Heart right ventricle (tissue), 16 donors: Measurements from ENCODE around the gene STARD3NL. TPM values are rescaled to one million over a fixed set of nuclear protein-coding genes. Genes with fewer than 3 reads are reported as not detected.

Source experiments
- ATAC-seq, 8 donors: fragments of 200-7000 bp; cut with Tn5 transposase; one replicate each; pipeline ENCODE4 v1.9.1; 2020; ENCODE audit warnings: mild to moderate bottlenecking in 8 of 8, moderate library complexity in 8 of 8, moderate number of reproducible peaks in 1 of 8
- DNase-seq, 2 donors: peaks; one replicate each; pipeline ENCODE4 v3.0.0-alpha.2; 2020
- H3K27ac ChIP-seq, 10 donors: fragments of 200-600 bp; sonication (generic) in 2 of 10; one replicate each; pipeline versions ENCODE4 v1.5.0 to v1.8.0; 2020 to 2022; ENCODE audit warnings: mild to moderate bottlenecking in 3 of 10
- H3K27me3 ChIP-seq, 7 donors: fragments of 200-600 bp; one replicate each; pipeline ENCODE4 v1.8.0; 2021 to 2022; ENCODE audit warnings: mild to moderate bottlenecking in 2 of 7
- H3K36me3 ChIP-seq, 9 donors: fragments of 200-600 bp; sonication (generic) in 1 of 9; one replicate each; pipeline versions ENCODE4 v1.5.0 to v1.8.0; 2020 to 2022; ENCODE audit warnings: mild to moderate bottlenecking in 2 of 9
- H3K4me1 ChIP-seq, 9 donors: fragments of 200-600 bp; sonication (generic) in 1 of 9; one replicate each; pipeline versions ENCODE4 v1.5.0 to v1.8.0; 2020 to 2022; ENCODE audit warnings: mild to moderate bottlenecking in 4 of 9
- H3K4me3 ChIP-seq, 10 donors: fragments of 200-600 bp; sonication (generic) in 2 of 10; one replicate each; pipeline versions ENCODE4 v1.5.0 to v1.8.0; 2020 to 2022; ENCODE audit warnings: mild to moderate bottlenecking in 7 of 10, moderate library complexity in 2 of 10
- H3K9me3 ChIP-seq, 11 donors: fragments of 200-600 bp in 10 of 11; sonication (generic) in 2 of 11; one replicate each; pipeline versions ENCODE4 v1.5.0 to v1.8.0; 2013 to 2022; ENCODE audit warnings: mild to moderate bottlenecking in 2 of 11, control low read depth in 1 of 11, moderate library complexity in 1 of 11
- CTCF ChIP-seq, 9 donors: fragments of 200-600 bp; sonication (generic) in 2 of 9; IDR thresholded peaks; one replicate each; pipeline versions ENCODE4 v1.5.0 to v1.8.0; 2021 to 2022; ENCODE audit warnings: antibody characterized with exemption in 9 of 9, mild to moderate bottlenecking in 5 of 9, moderate library complexity in 1 of 9
- WGBS, 2 donors: extraction: QIAGEN DNeasy Blood & Tissue Kit; methylation state at CpG; one replicate each; pipeline ENCODE4 v1.1.7; 2013; ENCODE audit warnings: inconsistent platforms in 1 of 2; 5-methylcytosine and 5-hydroxymethylcytosine counted together
- intact Hi-C, 10 donors: fragments of 100-400 bp; cut with DNase I; formaldehyde crosslinking; loops; one replicate each; pipeline versions ENCODE4 v1.11.1 to v1.14.2; 2022
- polyA plus RNA-seq, 2 donors: library from polyadenylated mRNA; stranded (reverse); fragments of 200-250 nt; gene quantifications; one replicate each; pipeline ENCODE4 v1.2.3, GENCODE V29; 2013
- total RNA-seq, 10 donors: library from RNA; stranded (reverse); fragmentation: NEBNext Ultra II Directional in 3 of 10; extraction: Animal tissue kit (Norgen Biotek cat#: 25700) in 3 of 10; gene quantifications; one replicate each; pipeline versions ENCODE4 v1.2.1 to v1.2.4, GENCODE V29; 2021 to 2023
- donor health status: Arrhythmogenic right ventricular cardiomyopathy.
- donor health status: ischemic (EF 13 %, LVEDD 7.1; RV severe dilation, severe dysfunction).
- donor health status: healthy with polysubstance abuse.
- donor health status: DM: no; HTN: yes; CAD: no.
- donor health status: DM: no; HTN: no; CAD: no.
- donor health status: ischemic (EF 25% LVEDD 6.9; RV normal size, moderate dysfunction).
- donor health status: ischemic (EF 25% LVEDD 5.7; RV mildly dilated, moderate dysfunction).
- donor health status: healthy.
- donor health status: DM: yes; HTN: yes; CAD: no.
- donor health status: Ischemic cardiomyopathy.
- donor health status: ischemic (EF 35%, LVEDD 5.7; RV mildly dilated, moderate dysfunction).
- donor health status: nonischemic (EF 11% LVEDD 7.7; RV severe dilation, severe dysfunction).
- donor health status: DM: yes; HTN: yes; CAD: no.
- donor health status: PGD.
- donor health status: ischemic (EF 29% LVEDD 5.4; RV normal size, mild dysfunction).
- donor health status: nonischemic (EF 23%, LVEDD 6.1; RV moderate dilation, normal function).

The STARD3NL gene
- total and polyA plus RNA-seq, 12 donors = 11.9 to 29.3 (median 24.1) TPM

GRCh38 chr7:38182450-38182849 is 4.4 kb downstream of the STARD3NL start:
- DNase-seq (no peak), ATAC-seq (no peak)
- Histone ChIP-seq H3K36me3 (peaks cover 0 to 6% (median 0%) of the 10 kb centered on the region in 9 donors), H3K4me1 (peaks cover 2 to 90% (median 69%) of the 10 kb centered on the region in 9 donors), H3K9me3 (no peaks in the 10 kb centered on the region), H3K27ac (peak overlapping the region in 2 of 10 donors; percentile 19 to 27), H3K4me3 (no peak overlapping the region), H3K27me3 (no peaks in the 10 kb centered on the region)
- intact Hi-C loops = loop anchor here in 1 of 10 donors (2.0 kb wide), 1 partner anchor 16 kb away; no protein-coding TSS in a partner anchor
- no peak for TF ChIP-seq CTCF (IDR thresholded peaks at IDR 0.05)
- 43 to 71% methylated on average over 1 of the region's 1 CpG for WGBS, 2 donors

DNA sequence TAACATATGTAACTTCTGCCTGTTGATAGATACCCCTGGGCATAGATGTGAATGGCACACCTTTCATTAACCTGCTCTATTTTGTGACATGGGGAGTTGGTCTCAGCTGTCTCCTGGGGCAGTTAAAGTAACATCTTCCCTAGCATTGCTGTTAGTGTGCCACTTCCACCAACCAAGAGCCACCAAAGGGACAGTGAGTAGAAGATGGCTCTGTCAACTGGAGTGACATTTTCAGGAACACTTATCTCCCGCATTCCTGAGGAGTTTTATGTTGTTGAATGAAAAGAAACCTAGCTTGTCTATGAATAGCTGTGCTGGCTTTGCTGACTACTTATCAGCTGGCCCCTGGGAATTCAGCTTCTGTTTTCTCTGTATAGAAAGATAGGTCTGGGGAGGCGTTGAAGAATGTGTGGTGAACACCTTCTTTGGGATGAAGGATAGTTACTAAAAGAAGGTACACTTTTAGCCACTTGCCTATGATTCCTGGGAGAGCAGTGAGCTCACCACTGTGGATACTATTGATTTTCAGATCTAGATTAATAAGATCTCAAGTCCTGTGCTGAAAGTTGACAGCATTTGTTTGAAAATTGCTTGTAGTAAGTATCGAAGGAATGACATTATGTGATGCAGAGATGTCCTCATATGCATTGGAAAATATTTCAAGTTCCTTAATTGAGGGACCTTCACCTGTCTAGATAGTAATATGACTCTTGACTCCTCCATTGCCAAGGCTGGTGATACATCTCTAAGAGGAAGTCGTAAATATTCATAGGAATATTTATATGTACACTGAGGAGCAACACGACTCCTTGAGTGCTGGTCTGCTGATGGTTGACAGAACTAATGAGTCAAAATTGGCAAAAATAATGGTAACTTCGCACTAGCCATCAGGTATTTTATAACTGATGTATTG is 7.6 kb downstream of the STARD3NL start:
- no peak for DNase-seq
- H3K27me3 ChIP-seq = no peaks in the 10 kb centered on the region
- TF ChIP-seq CTCF (IDR thresholded peaks at IDR 0.05) = no peak
- no peak overlapping the region for H3K4me3 ChIP-seq
- ATAC-seq = no peak
- H3K9me3 ChIP-seq = peaks cover 0 to 2% (median 0%) of the 10 kb centered on the region in 11 donors
- H3K27ac ChIP-seq = peak overlapping the region in 2 of 10 donors; percentile 15 to 35
- intact Hi-C loops = no loop called here
- 59 to 66% methylated on average over 6 of the region's 6 CpGs for WGBS, 2 donors
- peaks cover 4 to 74% (median 59%) of the 10 kb centered on the region in 9 donors for H3K4me1 ChIP-seq
- H3K36me3 ChIP-seq = peaks cover 0 to 6% (median 0%) of the 10 kb centered on the region in 9 donors

DNA sequence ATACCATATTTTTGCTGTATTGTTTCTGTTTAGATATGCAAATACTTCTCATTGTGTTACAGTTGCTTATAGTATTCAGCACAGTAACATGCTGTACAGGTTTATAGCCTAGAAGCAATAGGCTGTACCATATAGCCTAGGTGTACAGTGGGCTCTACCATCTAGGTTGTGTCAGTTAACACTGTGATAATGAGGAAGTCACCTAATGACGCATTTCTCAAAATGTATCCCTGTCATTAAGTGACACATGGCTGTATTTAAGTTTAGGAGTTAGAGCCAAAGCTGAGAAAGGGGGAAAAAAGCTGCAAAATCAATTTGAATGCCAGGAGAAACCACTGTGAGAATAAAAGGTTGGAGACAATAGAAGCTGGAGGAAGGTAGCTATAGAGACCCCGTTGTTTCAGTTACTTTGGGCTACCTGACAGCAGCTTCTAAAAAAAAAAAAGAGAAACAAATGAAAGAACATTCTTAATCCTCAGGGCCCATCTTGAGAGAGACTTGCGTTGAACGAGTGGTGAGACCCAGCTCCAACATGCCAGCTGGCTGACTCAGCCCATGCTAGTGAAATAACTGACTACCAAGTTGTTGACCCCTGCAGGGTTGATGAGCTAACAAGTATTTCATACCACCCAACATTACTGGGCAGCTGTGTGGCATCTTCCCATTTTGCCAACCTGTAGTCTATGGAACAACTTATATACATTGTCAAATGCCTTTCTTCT is 8.7 kb downstream of the STARD3NL start:
- H3K27ac ChIP-seq = no peak overlapping the region
- peak in 1 of 8 donors; percentile 53 for ATAC-seq
- no peak overlapping the region for H3K4me3 ChIP-seq
- H3K9me3 ChIP-seq = peaks cover 0 to 13% (median 5%) of the 10 kb centered on the region in 11 donors
- no peak for DNase-seq
- H3K4me1 ChIP-seq = peaks cover 4 to 63% (median 48%) of the 10 kb centered on the region in 9 donors
- TF ChIP-seq CTCF (IDR thresholded peaks at IDR 0.05) = no peak
- H3K27me3 ChIP-seq = no peaks in the 10 kb centered on the region
- intact Hi-C loops = no loop called here
- peaks cover 0 to 6% (median 0%) of the 10 kb centered on the region in 9 donors for H3K36me3 ChIP-seq
- WGBS, 2 donors = 78 to 81% methylated on average over 4 of the region's 4 CpGs

GRCh38 chr7:38187794-38188440 is 9.9 kb downstream of the STARD3NL start:
- WGBS, 2 donors = 73 to 75% methylated on average over 7 of the region's 7 CpGs
- no peak for TF ChIP-seq CTCF (IDR thresholded peaks at IDR 0.05)
- no peak overlapping the region for H3K27ac ChIP-seq

More at GRCh38 chr7:38187794-38188440, 9.9 kb downstream of the STARD3NL start:
- H3K4me3 ChIP-seq = no peak overlapping the region
- H3K4me1 ChIP-seq = peaks cover 4 to 52% (median 43%) of the 10 kb centered on the region in 9 donors
- DNase-seq (no peak), ATAC-seq (no peak)
- intact Hi-C loops = no loop called here
- peaks cover 0 to 6% (median 0%) of the 10 kb centered on the region in 9 donors for H3K36me3 ChIP-seq
- H3K9me3 ChIP-seq = peaks cover 0 to 24% (median 10%) of the 10 kb centered on the region in 11 donors
- no peaks in the 10 kb centered on the region for H3K27me3 ChIP-seq
